NCI-H774 (cell line): ENCODE results near the gene DST.
"Not testable (repeated sequence)": the region's sequence is repeated elsewhere in the genome, so short reads cannot be mapped to it uniquely, and the experiment has no call there.

Experiments used
- DNase-seq: peaks from one replicate; lab custom pipeline; 2025; lab: John Stamatoyannopoulos, UW

The DST gene

DNA sequence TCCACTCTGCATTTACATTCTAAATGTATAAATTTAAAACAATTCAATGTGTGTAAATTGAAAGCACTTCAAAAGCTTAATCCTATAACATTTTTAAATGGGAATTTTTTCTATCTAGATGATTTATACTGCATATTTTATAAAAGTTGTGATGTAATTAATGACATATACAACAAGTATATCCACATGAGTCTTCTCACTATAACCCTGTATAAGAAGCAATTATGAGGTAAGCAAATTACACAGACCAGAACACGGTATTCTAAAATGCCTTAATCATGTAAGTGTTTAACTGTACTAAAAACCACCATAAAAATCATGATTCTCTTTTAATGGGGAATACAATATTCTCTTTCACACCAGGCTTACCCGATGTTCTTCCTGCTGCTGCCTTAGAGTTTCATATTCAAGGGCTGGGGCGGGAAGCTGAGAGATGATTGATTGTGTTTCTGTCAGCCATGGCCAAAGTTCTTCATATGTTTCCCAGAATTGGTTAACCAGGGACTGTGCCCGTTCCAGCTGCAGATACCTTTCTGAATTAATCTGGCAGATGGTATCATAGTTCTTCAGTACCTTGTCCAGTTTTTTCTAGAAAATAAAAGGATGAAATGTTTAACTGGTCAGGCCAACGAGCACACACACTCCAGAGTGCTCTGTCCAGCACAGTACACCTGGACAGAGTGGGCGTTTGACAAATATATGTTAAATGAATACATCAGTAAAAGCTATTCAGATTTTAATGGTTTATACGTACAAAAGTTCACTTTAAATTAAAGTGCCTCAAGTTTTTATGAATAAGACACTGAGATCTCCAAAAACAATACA lies 127.4 kb downstream of the DST start:
- peak; percentile 4 for DNase-seq

- peak; percentile 3 for DNase-seq
Measured at GRCh38 chr6:56514395-56514794, 128.3 kb downstream of the DST start.

DNA sequence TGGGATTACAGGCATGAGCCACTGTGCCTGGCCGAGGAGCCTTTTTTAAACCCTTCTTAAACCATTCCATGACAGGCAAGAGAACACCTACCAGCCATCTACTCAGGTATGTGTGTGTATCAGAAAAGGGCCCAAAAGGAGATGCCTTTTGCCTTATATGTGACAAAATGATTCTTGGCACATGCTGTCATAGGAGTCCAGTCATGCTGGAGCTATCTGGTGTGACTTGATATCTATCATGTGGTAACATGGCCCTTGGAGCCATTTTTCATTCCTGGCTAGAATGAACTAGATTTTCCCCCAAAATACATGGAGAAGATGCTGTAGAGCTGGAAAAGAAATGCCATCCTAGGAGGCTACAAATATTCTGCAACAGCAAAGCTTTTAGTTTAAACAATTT lies 129.1 kb downstream of the DST start:
- no peak for DNase-seq

DNA sequence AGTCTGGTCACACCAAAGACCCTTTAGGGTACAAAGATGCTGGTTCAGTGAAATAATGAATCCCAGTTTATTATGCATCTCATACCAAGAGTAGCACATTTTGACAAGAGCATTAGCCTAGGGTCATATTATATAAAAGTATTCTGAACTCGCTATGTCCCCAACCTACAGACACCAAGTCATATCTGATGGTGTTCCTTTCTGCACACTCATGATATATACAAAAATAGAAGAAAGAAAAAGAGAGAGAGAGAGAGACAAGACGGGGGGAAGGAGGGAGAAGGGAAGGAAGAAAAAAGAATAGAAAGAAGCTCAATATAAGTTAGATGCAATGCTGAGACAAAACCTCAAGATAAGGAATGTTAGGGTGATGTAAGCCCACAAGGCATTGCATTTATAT lies 131.1 kb downstream of the DST start:
- no peak for DNase-seq

- peak; percentile 7 for DNase-seq
Measured at GRCh38 chr6:56510984-56511531, 131.6 kb downstream of the DST start.

DNA sequence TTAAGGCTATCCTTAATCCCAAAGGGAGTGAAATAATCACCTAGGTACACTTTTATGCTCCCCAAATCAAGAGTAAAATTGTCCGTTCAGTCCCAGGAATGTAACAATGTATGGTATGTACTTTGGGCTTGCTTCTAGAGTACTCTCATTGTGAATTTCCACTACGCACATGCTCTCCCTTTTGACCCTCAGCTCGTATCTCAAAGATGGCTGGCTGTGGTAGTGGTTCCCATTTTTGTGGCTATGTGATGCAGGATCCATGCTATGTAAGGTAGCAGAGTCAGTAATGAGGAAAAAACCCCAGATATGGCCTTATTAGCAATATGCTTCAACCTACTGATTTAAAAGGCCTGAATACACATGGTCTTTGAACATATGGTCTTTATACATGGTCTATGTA lies 133.7 kb downstream of the DST start:
- no peak for DNase-seq

GRCh38 chr6:56507517-56507916 lies 135.2 kb downstream of the DST start:
- DNase-seq, result no peak

DNA sequence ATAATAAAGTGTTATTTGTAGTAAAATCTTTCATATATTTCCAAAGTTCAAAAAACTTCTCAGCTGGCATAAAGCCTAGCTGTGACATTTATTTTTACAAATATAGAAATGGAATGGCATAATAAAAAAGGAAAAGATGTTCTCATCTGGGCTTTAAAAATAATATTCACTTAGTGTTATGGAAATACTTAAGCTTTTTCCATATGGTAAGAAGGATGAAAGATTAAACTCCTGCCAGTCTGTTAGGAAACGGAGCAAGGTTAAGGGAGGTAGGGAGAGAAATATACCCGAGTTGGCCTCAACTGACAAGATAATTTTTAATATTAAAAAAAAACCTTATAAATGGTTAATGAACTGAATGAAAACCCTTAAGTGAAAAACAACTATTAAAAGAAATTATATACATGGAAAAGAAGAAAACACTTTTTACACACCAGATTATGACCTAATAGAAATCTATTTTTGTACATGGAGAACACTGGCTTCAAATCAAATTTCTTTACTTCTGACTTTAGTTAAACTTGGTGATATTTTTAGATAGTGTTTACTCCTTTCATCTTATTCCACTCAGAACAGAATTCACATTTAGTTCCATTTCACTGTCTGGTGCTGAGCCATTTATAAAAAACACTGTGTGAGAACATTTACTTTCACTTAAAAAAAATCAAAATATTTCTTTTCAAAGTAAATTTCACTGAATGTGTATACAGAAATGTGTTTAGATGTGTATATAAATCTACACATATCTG lies 137.0 kb downstream of the DST start:
- DNase-seq, result no peak

DNA sequence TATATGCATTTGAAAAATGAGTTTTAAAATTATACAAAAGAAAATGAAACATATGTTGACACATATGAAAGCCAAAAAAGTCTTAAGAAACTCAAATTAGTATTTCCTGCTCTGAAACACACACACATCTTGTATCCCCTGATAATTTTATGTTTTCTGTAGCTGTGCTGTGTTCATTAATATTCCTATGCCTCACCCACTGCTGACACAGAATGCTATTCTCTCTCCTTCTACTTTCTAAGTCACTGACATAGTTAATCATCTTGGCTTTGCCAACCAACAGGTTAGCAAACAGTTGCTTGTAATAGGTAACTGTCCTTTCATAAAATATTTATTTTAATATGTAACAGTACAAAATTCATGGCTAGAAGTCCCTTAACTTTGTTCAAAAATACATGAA lies 140.7 kb downstream of the DST start:
- DNase-seq, result no peak

- DNase-seq, result no peak
Measured at GRCh38 chr6:56499095-56499494, 143.6 kb downstream of the DST start.

DNA sequence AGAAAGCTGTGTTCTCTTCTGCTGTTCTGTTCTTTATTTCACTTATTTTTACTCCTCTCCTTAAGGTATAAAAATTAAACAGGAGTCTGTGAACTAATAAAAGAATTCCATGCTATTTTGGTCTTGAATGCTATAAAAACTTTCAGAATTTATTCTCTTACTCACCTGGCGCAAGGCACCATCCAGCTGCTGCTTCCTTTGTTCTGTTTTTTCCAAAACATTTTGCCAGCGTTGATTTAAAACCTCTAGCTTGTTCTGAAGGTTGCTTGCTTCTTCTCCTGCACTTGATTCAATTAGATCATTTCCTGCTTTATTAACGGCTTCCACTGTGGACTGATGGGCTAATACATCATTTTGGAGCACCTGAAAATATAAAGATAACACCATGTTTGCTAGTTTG lies 145.0 kb downstream of the DST start:
- no peak for DNase-seq

DNA sequence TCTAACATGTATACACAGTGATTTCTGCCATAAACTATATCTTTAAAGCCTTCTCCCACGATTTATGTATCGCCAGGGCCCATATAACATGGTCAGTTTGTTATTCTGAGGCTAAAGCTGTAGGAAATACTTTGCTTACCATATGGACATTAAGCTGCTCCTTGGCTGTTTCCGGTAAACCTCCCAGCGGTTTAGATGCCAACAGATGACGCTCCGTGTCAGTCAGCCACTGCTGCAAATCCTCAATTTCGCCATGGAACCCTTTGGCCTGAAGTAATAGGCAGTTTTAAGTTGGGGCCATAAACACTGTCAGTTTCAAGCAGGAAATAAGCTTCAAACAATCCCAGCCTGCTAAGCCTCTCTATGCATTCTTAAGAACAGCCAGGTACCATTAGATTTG lies 145.4 kb downstream of the DST start:
- no peak for DNase-seq

GRCh38 chr6:56496650-56497049 lies 146.0 kb downstream of the DST start:
- DNase-seq, result not testable (repeated sequence)

DNA sequence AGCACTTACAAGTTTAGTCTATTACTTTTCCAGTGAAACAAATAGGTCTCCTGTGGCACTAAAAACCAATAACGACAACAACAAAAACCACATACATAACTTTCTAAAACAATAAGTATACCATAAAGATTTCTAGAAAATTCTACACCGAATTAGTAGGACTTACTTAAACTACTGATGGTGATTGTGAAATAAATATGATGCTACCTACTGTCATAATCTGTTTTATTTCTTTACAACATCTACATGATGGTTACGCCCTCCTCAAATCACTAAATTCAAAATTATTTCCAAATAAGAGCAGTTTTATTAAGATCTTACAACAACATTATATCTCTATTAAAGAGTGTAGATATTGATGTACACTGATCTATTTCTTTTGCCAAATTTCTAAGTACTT lies 147.0 kb downstream of the DST start:
- DNase-seq, result no peak

GRCh38 chr6:56491606-56492328 lies 150.9 kb downstream of the DST start:
- DNase-seq, result no peak

GRCh38 chr6:56490993-56491392 lies 151.7 kb downstream of the DST start:
- no peak for DNase-seq

GRCh38 chr6:56489559-56489958 lies 153.1 kb downstream of the DST start:
- DNase-seq, result no peak

DNA sequence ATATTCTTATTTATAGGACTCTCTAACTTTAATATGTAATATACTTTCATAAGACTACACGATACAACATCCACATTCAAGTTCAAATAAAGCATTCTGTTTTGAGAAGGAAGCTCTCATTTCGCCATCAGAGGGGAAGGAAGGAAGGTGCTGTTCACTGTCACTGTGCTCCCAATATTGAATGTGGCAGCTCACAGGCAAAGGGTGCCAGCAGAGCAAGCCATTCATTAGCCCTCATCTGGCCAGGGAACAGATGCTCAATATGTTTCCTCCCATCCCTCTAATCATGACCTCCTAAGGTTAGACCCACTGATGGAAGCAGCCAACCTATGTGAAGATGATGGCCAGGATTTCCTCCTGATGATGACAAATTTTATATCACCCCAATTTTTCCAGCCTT lies 154.4 kb downstream of the DST start:
- DNase-seq, result no peak

- no peak for DNase-seq
Measured at GRCh38 chr6:56486681-56487080, 156.0 kb downstream of the DST start.

DNA sequence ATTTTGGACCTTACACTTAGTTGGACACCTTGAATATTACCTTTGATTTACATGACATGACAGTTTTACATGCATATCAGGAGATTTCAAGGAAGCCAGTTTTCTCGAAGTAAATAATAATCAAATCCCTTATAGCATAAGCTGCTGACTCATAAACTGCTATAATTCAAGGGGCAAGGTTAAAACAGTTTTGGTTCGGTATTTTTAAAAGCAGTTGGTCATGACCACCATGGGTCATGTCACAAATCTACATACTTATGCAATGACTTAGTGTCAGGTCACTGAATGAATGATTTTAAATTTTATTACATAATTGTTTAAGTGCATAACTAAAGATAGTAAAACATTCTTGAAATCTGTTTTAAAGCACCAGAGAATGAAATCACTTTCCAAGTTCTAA lies 158.0 kb downstream of the DST start:
- no peak for DNase-seq

DNA sequence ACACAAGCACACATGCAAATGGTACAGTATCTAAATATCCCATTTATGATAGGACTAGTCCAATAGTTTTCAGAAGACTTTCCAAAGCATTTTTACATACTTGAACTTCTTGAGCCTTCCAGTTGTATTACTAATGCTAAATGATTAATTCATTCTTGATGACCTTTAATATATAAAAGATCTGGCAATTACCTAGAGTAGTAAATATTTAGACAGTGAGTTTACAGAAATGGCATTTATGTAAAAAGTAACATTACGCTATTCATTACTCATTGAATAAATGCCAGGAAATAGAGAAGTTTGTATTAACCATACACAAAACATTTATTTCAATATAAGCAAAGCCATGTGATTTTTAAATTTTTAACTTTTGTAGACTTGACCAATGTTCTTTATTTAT lies 158.8 kb downstream of the DST start:
- no peak for DNase-seq

GRCh38 chr6:56482525-56482924 lies 160.2 kb downstream of the DST start:
- no peak for DNase-seq

DNA sequence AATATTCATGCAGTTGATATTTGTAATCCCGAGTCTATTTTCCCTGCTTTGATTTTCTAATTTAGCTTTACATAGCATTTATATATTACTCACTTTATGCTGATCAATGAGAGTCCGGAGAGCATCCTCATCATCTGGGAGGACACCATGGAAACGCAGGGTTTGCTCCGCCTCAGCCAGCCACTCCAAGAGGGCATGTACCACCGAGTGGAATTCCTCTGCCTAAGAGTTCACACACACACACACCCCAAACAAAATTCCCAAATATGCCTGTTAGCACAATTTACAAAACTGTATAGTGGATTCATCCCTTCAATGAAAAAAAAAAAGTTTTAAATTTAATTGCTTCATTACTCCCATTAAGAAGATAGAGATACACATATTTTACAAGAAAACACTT lies 160.7 kb downstream of the DST start:
- DNase-seq, result no peak
